ENCODE data around the gene LAMA2.
"Not testable (repeated sequence)": the region's sequence is repeated elsewhere in the genome, so short reads cannot be mapped to it uniquely, and the experiment has no call there.

LAMA2 gene

GRCh38 chr6:129008591-129008990 lies 125.7 kb downstream of the LAMA2 start:
- DNase-seq: no peak

DNA sequence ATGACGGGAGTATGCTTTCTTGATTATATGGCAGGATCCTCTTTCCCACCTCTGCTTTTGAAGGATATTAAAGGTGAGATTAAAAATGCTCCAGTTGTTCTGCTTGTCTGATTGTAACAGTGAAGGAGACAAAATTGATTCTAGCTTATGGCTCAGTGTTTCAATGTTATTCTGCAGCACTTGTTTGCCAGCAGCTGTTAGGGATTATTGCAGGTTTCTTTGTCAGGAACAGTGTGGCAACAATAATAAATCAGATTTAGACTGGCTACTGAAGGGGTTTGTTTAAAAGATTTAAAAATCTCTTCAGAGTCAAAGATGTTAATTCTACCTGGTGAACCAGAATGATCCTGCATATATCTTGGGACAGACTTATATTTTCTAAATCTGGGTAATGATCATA lies 126.9 kb downstream of the LAMA2 start:
- DNase-seq: no peak

- DNase-seq: no peak
Measured at GRCh38 chr6:129014302-129014701, 131.4 kb downstream of the LAMA2 start.

DNA sequence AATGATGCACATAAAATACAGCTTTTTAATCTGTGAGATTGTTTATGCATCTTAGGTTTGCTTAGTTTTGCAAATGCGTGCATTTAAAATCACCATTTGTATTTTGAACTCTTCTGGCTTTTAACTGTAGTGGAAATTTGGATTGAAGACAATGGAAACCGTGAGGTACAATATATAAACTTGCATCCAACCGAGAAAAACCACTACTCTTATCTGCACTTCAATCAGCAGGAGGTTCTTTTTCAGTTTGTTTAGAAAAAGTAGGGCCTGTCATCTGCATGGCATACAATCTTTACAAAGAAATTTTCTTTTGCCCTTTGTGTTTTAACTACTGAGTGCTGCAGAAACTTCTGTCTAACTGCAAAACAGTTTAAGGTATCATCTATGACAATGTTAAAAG lies 132.8 kb downstream of the LAMA2 start:
- DNase-seq: no peak

DNA sequence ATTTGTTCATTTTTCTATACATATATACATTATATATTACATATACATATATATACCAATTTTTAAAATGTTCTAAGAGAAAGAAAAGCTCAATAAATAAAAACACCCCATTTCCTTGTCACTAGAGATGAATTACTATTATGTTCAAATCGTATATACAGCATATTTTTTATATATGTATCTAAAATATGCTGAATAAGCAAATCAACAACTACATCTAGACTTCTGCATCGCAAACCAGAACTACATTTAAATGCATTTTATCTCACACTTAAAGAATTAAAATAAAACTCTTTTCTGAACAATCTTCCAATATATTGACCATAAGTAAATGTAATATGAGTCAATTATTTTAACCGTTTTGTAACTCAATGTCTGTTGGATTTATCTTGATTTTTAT lies 133.9 kb downstream of the LAMA2 start:
- DNase-seq: no peak

- no peak for DNase-seq
Measured at GRCh38 chr6:129022011-129022553, 139.1 kb downstream of the LAMA2 start.

DNA sequence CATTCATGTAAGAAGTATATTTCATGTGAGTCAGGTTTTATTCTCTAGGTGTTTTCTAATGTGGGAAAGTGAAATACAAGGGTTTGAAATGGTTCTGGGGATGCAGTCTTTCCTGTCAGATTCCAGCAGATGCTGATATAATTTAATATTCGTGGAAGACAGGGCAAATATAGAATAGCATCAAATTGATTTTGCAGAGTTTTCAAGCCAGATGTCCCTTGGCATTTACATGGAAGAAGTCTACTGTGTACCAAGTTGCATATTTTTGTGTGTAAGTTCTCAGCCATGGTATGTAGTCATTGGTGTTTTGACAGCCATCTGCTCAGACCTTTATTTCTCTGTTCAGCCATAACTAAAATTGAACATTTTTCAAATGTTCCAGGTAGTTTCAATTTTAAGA lies 143.7 kb downstream of the LAMA2 start:
- no peak for DNase-seq

DNA sequence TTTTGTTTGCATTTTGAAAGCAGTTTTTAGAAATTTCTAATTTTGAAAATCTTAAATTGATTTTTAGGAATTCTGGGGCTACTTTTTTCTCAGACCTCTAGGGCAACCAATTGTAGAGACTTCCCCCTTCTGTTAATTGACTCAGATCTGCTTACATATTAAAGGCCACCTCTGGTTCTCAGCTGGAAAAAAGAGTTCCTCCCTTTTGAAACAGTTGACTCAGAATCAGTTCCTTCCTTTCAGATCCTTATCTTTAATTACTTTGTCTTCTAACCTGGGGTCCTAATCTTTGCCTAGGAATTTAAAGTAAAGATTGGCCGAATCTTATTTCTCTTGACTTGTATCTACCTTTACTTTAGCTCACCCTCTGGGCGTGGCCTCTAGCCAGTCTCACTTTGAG lies 146.8 kb downstream of the LAMA2 start:
- no peak for DNase-seq

- no peak for DNase-seq
Measured at GRCh38 chr6:129030215-129030614, 147.3 kb downstream of the LAMA2 start.

DNA sequence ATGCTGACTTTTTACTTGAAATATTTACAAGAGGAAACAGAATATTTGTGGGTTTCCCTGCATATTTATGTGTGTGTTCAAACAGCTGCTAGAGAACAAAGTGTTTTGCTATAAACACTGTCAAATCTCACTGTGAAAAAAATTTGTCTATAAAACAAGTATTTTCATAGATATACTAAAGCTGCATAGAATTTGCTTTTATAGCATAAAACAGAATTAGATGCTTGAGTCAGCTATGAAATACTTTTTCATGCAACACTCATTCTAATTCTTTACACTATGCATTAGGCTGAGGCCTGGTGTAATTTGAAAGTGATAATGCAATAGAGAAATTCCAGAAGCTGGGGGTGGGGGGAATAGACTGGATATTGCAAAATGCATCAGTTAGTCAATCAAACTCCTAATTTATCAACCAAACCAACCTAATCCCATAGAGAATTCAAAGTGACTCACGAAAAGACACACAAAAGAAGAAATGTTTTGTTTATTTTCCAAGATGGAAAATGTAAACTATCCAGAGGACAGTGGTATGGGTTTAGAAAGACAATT lies 148.2 kb downstream of the LAMA2 start:
- DNase-seq: no peak

GRCh38 chr6:129032602-129033001 lies 149.7 kb downstream of the LAMA2 start:
- DNase-seq: no peak

DNA sequence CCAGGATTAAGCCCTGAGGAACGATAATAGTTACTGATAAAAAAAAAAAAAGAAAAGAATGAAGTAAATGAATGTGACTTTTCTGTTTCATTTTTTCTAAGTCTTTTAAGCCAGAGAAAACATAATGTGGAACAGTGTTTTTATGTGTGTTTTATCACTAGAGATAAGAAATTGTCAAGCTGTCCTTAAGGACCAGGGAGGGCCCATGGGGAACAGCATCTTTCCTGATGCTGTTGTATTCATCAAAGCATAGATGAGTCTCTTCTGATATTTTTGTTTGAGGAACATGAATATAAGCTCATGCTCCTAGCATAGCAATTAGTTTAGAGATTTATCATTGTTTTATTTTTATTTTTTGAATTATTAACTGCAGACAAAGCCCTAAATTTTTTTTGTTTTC lies 150.2 kb downstream of the LAMA2 start:
- no peak for DNase-seq

- no peak for DNase-seq
Measured at GRCh38 chr6:129033581-129033980, 150.6 kb downstream of the LAMA2 start.

GRCh38 chr6:129041563-129041962 lies 158.6 kb downstream of the LAMA2 start:
- no peak for DNase-seq

- no peak for DNase-seq
Measured at GRCh38 chr6:129046526-129046925, 163.6 kb downstream of the LAMA2 start.

DNA sequence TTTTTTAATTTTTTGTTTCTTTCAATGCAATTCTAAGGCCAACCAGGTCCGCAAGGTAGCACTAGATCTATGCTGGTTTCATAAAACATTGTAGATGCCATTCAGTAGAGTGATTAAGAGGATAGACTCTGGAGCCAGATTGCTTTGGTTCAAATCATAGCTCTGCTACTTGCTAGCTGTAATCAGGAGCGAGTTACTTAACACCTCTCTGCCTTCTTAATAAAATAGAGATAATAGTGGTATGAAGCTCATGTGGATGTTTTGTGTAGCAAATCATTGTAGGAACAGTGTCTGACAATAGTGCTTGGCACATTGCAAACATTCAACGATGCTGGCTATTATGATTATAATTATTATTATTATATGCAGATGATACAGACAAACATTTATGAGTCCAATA lies 164.9 kb downstream of the LAMA2 start:
- DNase-seq: no peak

- no peak for DNase-seq
Measured at GRCh38 chr6:129050086-129050485, 167.1 kb downstream of the LAMA2 start.

DNA sequence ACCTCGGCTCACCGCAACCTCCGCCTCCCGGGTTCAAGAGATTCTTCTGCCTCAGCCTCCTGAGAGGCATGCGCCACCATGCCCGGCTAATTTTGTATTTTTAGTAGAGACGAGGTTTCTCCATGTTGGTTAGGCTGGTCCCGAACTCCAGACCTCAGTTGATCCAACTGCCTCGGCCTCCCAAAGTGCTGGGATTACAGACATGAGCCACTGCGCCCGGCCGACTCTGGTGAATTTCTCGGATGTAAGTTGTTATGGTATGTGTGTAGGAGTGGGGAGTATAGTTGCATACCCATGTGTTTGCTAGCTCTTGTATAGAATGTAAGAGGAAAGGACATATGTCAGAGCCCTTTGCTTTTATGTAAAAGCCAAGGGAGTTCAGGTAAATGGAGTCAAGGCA lies 170.2 kb downstream of the LAMA2 start:
- DNase-seq: not testable (repeated sequence)

- DNase-seq: no peak
Measured at GRCh38 chr6:129055796-129056195, 172.9 kb downstream of the LAMA2 start.

DNA sequence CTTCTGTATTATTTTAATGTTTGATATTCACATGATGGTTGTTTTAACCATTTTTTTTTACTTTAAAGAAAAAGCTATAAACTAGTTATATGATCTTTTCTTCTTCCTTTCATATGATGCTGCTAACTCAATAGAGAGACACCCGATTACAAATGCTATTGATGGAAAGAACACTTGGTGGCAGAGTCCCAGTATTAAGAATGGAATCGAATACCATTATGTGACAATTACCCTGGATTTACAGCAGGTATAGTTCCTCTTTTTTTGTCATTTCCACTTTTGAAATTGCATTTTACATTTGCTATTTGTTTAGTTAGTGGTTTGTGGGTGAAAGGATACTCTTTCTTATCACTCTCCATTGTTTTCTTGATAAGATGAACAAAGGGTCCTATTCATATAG lies 176.7 kb downstream of the LAMA2 start:
- no peak for DNase-seq

DNA sequence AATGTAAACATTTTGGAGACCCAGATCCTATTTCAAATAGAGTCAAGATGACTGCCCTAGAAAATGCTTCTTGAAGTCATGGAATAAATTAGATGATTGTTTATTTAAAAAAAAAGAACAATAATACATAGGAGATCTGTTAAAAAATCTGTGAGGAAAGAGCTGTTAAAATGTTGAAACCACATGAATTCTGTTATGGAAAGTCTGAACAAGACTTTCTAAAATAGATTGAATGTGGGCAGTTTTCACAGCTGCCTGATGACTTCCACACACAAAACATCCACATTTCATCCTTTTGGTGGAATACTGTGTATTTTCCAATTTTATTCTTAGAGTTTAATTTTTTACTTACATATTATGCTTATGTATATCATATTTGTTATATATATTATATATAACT lies 186.1 kb downstream of the LAMA2 start:
- no peak for DNase-seq

- no peak for DNase-seq
Measured at GRCh38 chr6:129073051-129073450, 190.1 kb downstream of the LAMA2 start.

- DNase-seq: no peak
Measured at GRCh38 chr6:129073691-129074395, 190.9 kb downstream of the LAMA2 start.

- DNase-seq: no peak
Measured at GRCh38 chr6:129084406-129084805, 201.5 kb downstream of the LAMA2 start.

GRCh38 chr6:129088481-129088880 lies 205.5 kb downstream of the LAMA2 start:
- DNase-seq: not testable (repeated sequence)
